IMR-90 (cell line): ENCODE data around the gene JAGN1. TPM values are rescaled to one million over a fixed set of nuclear protein-coding genes. Genes with fewer than 3 reads are reported as not detected.
"Not testable (repeated sequence)": the region's sequence is repeated elsewhere in the genome, so short reads cannot be mapped to it uniquely, and the experiment has no call there.

Source experiments
- ATAC-seq: fragments of 200-7000 bp; cut with Tn5 transposase; 2 replicates; pipeline ENCODE4 v1.9.1; 2020; ENCODE audit warnings: low read depth, mild to moderate bottlenecking, moderate library complexity
- BruUV-seq: library from RNA; stranded (reverse); fragments of 400-500 nt; replicated peaks from 2 replicates; lab custom pipeline; 2021; lab: Mats Ljungman, UMichigan
- CTCF ChIA-PET: fragments of 300-600 bp; formaldehyde crosslinking; extraction: SDS; loops from one replicate; lab custom pipeline; 2021; ENCODE audit warnings: antibody characterized with exemption; lab: Yijun Ruan, JAX
- POLR2A ChIA-PET: fragments of 300-600 bp; sonication (Branson Sonifier 250); formaldehyde crosslinking; loops from one replicate; lab custom pipeline; 2022; ENCODE audit warnings: antibody characterized with exemption; ENCODE audit not compliant: unreplicated experiment; lab: Charles Lee
- DNase-seq: peaks from one replicate; pipeline ENCODE4 v3.0.0; 2013
- H2AFZ ChIP-seq: replicated peaks from 2 replicates; pipeline ENCODE3; 2013; ENCODE audit warnings: low read length, mild to moderate bottlenecking; ENCODE audit not compliant: poor library complexity
- H2AK5ac ChIP-seq: 2 replicates; pipeline ENCODE4 v1.6.1; 2013; ENCODE audit warnings: low read depth, low read length, inconsistent platforms
- H2AK9ac ChIP-seq: replicated peaks from 2 replicates; pipeline ENCODE3; 2013; ENCODE audit warnings: mild to moderate bottlenecking, low read depth, low read length, moderate library complexity; ENCODE audit not compliant: poor library complexity
- H2BK120ac ChIP-seq: 2 replicates; pipeline ENCODE4 v1.6.1; 2013; ENCODE audit warnings: low read depth, low read length, inconsistent platforms
- H2BK15ac ChIP-seq: 3 replicates; pipeline ENCODE4 v1.6.1; 2013; ENCODE audit warnings: low read depth, low read length, inconsistent platforms
- H2BK20ac ChIP-seq: 2 replicates; pipeline ENCODE4 v1.6.1; 2013; ENCODE audit warnings: low read depth, mild to moderate bottlenecking, inconsistent platforms, low read length, moderate library complexity
- H2BK5ac ChIP-seq: 2 replicates; pipeline ENCODE4 v1.6.1; 2013; ENCODE audit warnings: mild to moderate bottlenecking, low read depth, low read length, inconsistent platforms; ENCODE audit not compliant: poor library complexity, severe bottlenecking
- H3K14ac ChIP-seq: replicated peaks from 2 replicates; pipeline ENCODE4 v1.6.1; 2013; ENCODE audit warnings: low read depth, low read length, inconsistent platforms
- H3K18ac ChIP-seq: 2 replicates; pipeline ENCODE4 v1.6.1; 2013; ENCODE audit warnings: low read depth, low read length, control low read depth
- H3K23ac ChIP-seq: 2 replicates; pipeline ENCODE4 v1.6.1; 2013; ENCODE audit warnings: low read depth, low read length, inconsistent platforms
- H3K27ac ChIP-seq: 2 replicates; pipeline ENCODE4 v1.5.1; 2013; ENCODE audit warnings: mild to moderate bottlenecking, control low read depth, low read length; ENCODE audit not compliant: insufficient read depth
- H3K27me3 ChIP-seq: 2 replicates; pipeline ENCODE4 v1.6.1; 2013; ENCODE audit warnings: low read length; ENCODE audit not compliant: control insufficient read depth, insufficient read depth
- H3K36me3 ChIP-seq: 2 replicates; pipeline ENCODE4 v1.6.1; 2013; ENCODE audit warnings: low read length, mixed read lengths; ENCODE audit not compliant: control insufficient read depth, insufficient read depth
- H3K4ac ChIP-seq: 2 replicates; pipeline ENCODE4 v1.6.1; 2013; ENCODE audit warnings: low read depth, low read length, inconsistent platforms
- H3K4me1 ChIP-seq: 2 replicates; pipeline ENCODE4 v1.6.1; 2013; ENCODE audit warnings: low read length, mixed read lengths; ENCODE audit not compliant: control insufficient read depth, insufficient read depth
- H3K4me2 ChIP-seq: 2 replicates; pipeline ENCODE4 v1.6.1; 2013; ENCODE audit warnings: low read depth, mild to moderate bottlenecking, control low read depth, low read length, moderate library complexity
- H3K4me3 ChIP-seq: 2 replicates; pipeline ENCODE4 v1.5.1; 2013; ENCODE audit warnings: low read depth, mild to moderate bottlenecking, control low read depth, low read length, moderate library complexity; ENCODE audit not compliant: insufficient read depth
- H3K56ac ChIP-seq: 2 replicates; pipeline ENCODE4 v1.6.1; 2013; ENCODE audit warnings: low read length, inconsistent platforms; ENCODE audit not compliant: insufficient read depth; ENCODE audit errors: extremely low read depth
- H3K79me1 ChIP-seq, 2 experiments: 2 replicates each; pipeline ENCODE4 v1.6.1; 2013; ENCODE audit warnings: low read length in 2 of 2, inconsistent platforms in 1 of 2, low read depth in 1 of 2
- H3K9ac ChIP-seq: 2 replicates; pipeline ENCODE4 v1.6.1; 2013; ENCODE audit warnings: low read depth, low read length, control low read depth
- H3K9me1 ChIP-seq: 2 replicates; pipeline ENCODE4 v1.6.1; 2013; ENCODE audit warnings: low read length, inconsistent platforms; ENCODE audit not compliant: insufficient read depth
- H3K9me3 ChIP-seq: 2 replicates; pipeline ENCODE4 v1.6.1; 2013; ENCODE audit warnings: low read length; ENCODE audit not compliant: control insufficient read depth, insufficient read depth
- H4K20me1 ChIP-seq: 2 replicates; pipeline ENCODE4 v1.6.1; 2013; ENCODE audit warnings: low read length, inconsistent platforms; ENCODE audit not compliant: insufficient read depth
- H4K5ac ChIP-seq: 2 replicates; pipeline ENCODE4 v1.6.1; 2013; ENCODE audit warnings: mild to moderate bottlenecking, low read depth, low read length, control low read depth
- H4K8ac ChIP-seq, 2 experiments: 2 replicates each; pipeline ENCODE4 v1.6.1; 2013; ENCODE audit warnings: low read depth in 2 of 2, low read length in 2 of 2, control low read depth in 1 of 2, inconsistent platforms in 1 of 2
- H4K91ac ChIP-seq: 2 replicates; pipeline ENCODE4 v1.6.1; 2013; ENCODE audit warnings: low read depth, low read length, inconsistent platforms; ENCODE audit not compliant: insufficient read depth
- CEBPB ChIP-seq: IDR thresholded peaks from 2 replicates; pipeline ENCODE4 v1.6.1; 2012; ENCODE audit warnings: low read depth, low read length, improper control_type of control experiment
- WGBS, 2 experiments: methylation state at CpG; one replicate each; pipeline versions ENCODE4 v1.1.5 to v1.1.7; 2013; ENCODE audit warnings: missing lambda C conversion rate in 2 of 2; ENCODE audit not compliant: insufficient read length in 1 of 2; ENCODE audit errors: extremely low coverage in 2 of 2; 5-methylcytosine and 5-hydroxymethylcytosine counted together
- dilution Hi-C: fragments of 300-500 bp; cut with HindIII; formaldehyde crosslinking; loops from one replicate; pipeline ENCODE4 v1.14.3; 2018; ENCODE audit warnings: low sequenced_read_pairs; ENCODE audit not compliant: unreplicated experiment
- in situ Hi-C: fragments of 300-500 bp; cut with MboI; formaldehyde crosslinking; loops from 3 replicates; pipeline ENCODE4 v1.14.3; 2019; ENCODE audit warnings: low sequenced_read_pairs, inconsistent platforms, mixed read lengths
- intact Hi-C: fragments of 100-400 bp; cut with micrococcal nuclease; formaldehyde crosslinking; loops from 2 replicates; pipeline ENCODE4 v1.10.0; 2022
- polyA plus RNA-seq, 3 experiments: library from polyadenylated mRNA; depleted of rRNA; stranded (reverse); fragments of >200 nt; gene quantifications; 2 replicates each; pipeline ENCODE4 v1.2.3, GENCODE V29; 2012; ENCODE audit warnings: low replicate concordance in 1 of 3
- total RNA-seq: library from RNA; depleted of rRNA; stranded (reverse); fragments of >200 nt; gene quantifications from 2 replicates; pipeline ENCODE4 v1.2.3, GENCODE V29; 2012

JAGN1 gene
- total and polyA plus RNA-seq, 2 of the 4 experiments (the other 2 are of a cell fraction) = 32.7 to 39.3 TPM

DNA sequence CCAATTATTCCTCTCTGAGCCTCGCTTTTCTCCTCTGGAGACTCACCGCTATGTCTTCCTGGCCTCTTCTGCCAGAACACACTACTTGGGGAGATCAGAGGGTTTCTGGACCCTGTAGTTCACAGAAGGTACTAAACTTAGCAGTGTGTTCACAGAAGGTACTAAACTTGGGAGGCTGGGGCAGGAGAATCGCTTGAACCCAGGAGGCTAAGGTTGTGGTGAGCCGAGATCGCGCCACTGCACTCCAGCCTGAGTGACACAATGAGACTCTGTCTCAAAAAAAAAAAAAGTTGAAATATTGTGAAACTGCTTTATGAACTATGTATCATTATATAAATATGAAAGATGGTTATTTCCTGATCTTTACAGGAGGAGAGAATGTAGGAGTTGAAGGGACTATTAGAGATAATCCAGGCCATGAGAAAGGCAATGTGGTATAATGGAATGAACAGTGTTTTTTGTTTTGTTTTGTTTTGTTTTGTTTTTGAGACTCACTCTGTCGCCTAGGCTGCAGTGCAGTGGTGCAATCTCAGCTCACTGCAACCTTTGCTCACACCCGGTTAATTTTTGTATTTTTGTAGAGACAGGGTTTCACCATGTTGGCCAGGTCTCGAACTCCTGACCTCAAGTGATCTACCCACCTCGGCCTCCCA is 6.5 kb downstream of the JAGN1 start:
- DNase-seq, intact Hi-C loops, H2AK5ac ChIP-seq, H4K5ac ChIP-seq, H4K91ac ChIP-seq, ATAC-seq, in situ Hi-C loops, H3K9me3 ChIP-seq, H3K18ac ChIP-seq, H3K14ac ChIP-seq, H3K56ac ChIP-seq, H3K27me3 ChIP-seq, H3K23ac ChIP-seq, H3K27ac ChIP-seq, H3K4ac ChIP-seq, H2BK120ac ChIP-seq, H2AK9ac ChIP-seq, H3K4me1 ChIP-seq, H3K9ac ChIP-seq, H2BK5ac ChIP-seq, CTCF ChIA-PET, BruUV-seq, H2AFZ ChIP-seq, H2BK15ac ChIP-seq, POLR2A ChIA-PET, H4K8ac ChIP-seq, H3K4me2 ChIP-seq, H2BK20ac ChIP-seq, H4K20me1 ChIP-seq, H3K4me3 ChIP-seq, dilution Hi-C loops: not testable (repeated sequence)
- Histone ChIP-seq H3K79me1 (peaks cover 26 to 48% of the 10 kb centered on the region in 2 experiments), H3K36me3 (peaks cover 15% of the 10 kb centered on the region), H3K9me1 (peaks cover 13% of the 10 kb centered on the region)
- TF ChIP-seq CEBPB = 0 out of 2 replicates have a peak, but pooled peaks have one; percentile 27
- WGBS, 2 experiments = 100% methylated on average over 1 of the region's 10 CpGs; no CpG with 5 or more reads in 1 of the 2 experiments
